H1 (cell line): ENCODE data around the gene CPLANE1. TPM values are rescaled to one million over a fixed set of nuclear protein-coding genes. Genes with fewer than 3 reads are reported as not detected.

ENCODE experiments used
- CTCF ChIA-PET: fragments of 300-600 bp; sonication (Branson Sonifier 250); formaldehyde crosslinking; loops from one replicate; lab custom pipeline; 2021; ENCODE audit not compliant: partially characterized antibody; lab: Charles Lee
- POLR2A ChIA-PET: fragments of 300-600 bp; sonication (Branson Sonifier 250); formaldehyde crosslinking; loops from one replicate; lab custom pipeline; 2021; ENCODE audit warnings: inconsistent platforms; ENCODE audit not compliant: partially characterized antibody; lab: Charles Lee
- DNase-seq, 2 experiments: peaks; one replicate each; pipeline versions ENCODE4 v3.0.0 to v3.0.0-alpha.2; 2010 to 2022; ENCODE audit warnings: low spot score in 2 of 2, low read depth in 1 of 2, mixed read lengths in 1 of 2
- FAIRE-seq: peaks from 2 replicates; lab custom pipeline; 2011; peaks lifted over from hg19 to GRCh38; lab: Jason Lieb, UNC
- H2AFZ ChIP-seq: 2 replicates; pipeline ENCODE4 v1.8.1; 2012; ENCODE audit warnings: low read length, inconsistent platforms
- H2AK5ac ChIP-seq: 2 replicates; pipeline ENCODE4 v1.6.1; 2013; ENCODE audit warnings: low read depth, low read length
- H2BK120ac ChIP-seq: replicated peaks from 2 replicates; pipeline ENCODE3; 2013; ENCODE audit warnings: low read depth, low read length, inconsistent platforms
- H2BK12ac ChIP-seq: 2 replicates; pipeline ENCODE4 v1.6.1; 2013; ENCODE audit warnings: low read depth, low read length
- H2BK15ac ChIP-seq: 2 replicates; pipeline ENCODE4 v1.6.1; 2013; ENCODE audit warnings: low read length
- H2BK20ac ChIP-seq: 2 replicates; pipeline ENCODE4 v1.6.1; 2013; ENCODE audit warnings: low read length
- H2BK5ac ChIP-seq: 2 replicates; pipeline ENCODE4 v1.6.1; 2013; ENCODE audit warnings: low read depth, low read length
- H3K14ac ChIP-seq: 2 replicates; pipeline ENCODE4 v1.6.1; 2013; ENCODE audit warnings: inconsistent platforms; ENCODE audit not compliant: insufficient read length
- H3K18ac ChIP-seq: 2 replicates; pipeline ENCODE4 v1.6.1; 2013; ENCODE audit warnings: low read length; ENCODE audit errors: extremely low read depth
- H3K23ac ChIP-seq: 2 replicates; pipeline ENCODE4 v1.6.1; 2013; ENCODE audit warnings: inconsistent platforms; ENCODE audit not compliant: insufficient read length
- H3K23me2 ChIP-seq: 2 replicates; pipeline ENCODE4 v1.6.1; 2013; ENCODE audit warnings: low read depth, low read length
- H3K27ac ChIP-seq: 2 replicates; pipeline ENCODE4 v1.6.1; 2011; ENCODE audit warnings: low read depth, low read length, inconsistent platforms
- H3K27me3 ChIP-seq, 4 experiments: replicated peaks in 1 of 4; 1 replicate in 1 of 4; 2 replicates in 3 of 4; pipeline versions ENCODE4 v1.6.1 to v1.8.1; 2011 to 2013; ENCODE audit warnings: low read length in 3 of 4, mild to moderate bottlenecking in 3 of 4, inconsistent platforms in 2 of 4, mixed read lengths in 2 of 4, moderate library complexity in 1 of 4; ENCODE audit not compliant: control insufficient read depth in 3 of 4, insufficient read depth in 3 of 4; ENCODE audit errors: extremely low read depth in 1 of 4
- H3K36me3 ChIP-seq, 4 experiments: 2 replicates each; pipeline versions ENCODE4 v1.6.1 to v1.8.1; 2011 to 2013; ENCODE audit warnings: mild to moderate bottlenecking in 4 of 4, low read length in 3 of 4, moderate library complexity in 2 of 4, control low read depth in 1 of 4, inconsistent platforms in 1 of 4; ENCODE audit not compliant: insufficient read depth in 4 of 4, control insufficient read depth in 2 of 4
- H3K4ac ChIP-seq: replicated peaks from 2 replicates; pipeline ENCODE3; 2013; ENCODE audit warnings: low read length, low read depth, mixed read lengths, inconsistent platforms; ENCODE audit not compliant: insufficient read length
- H3K4me1 ChIP-seq, 4 experiments: replicated peaks in 1 of 4; 1 replicate in 1 of 4; 2 replicates in 3 of 4; pipeline versions ENCODE4 v1.6.1 to v1.8.1; 2011 to 2013; ENCODE audit warnings: low read length in 3 of 4, inconsistent platforms in 2 of 4, mixed read lengths in 1 of 4; ENCODE audit not compliant: insufficient read depth in 4 of 4, control insufficient read depth in 3 of 4
- H3K4me2 ChIP-seq, 2 experiments: 2 replicates each; pipeline versions ENCODE4 v1.6.1 to v1.8.1; 2011 to 2013; ENCODE audit warnings: low read depth in 2 of 2, low read length in 2 of 2, control low read depth in 1 of 2, inconsistent platforms in 1 of 2, mild to moderate bottlenecking in 1 of 2; ENCODE audit not compliant: insufficient read depth in 1 of 2
- H3K4me3 ChIP-seq, 4 experiments: fragments of 200-600, 300-600 bp in 1 of 4; sonication (generic), shearing (Covaris generic), sonication (Bioruptor Twin) in 1 of 4; 2 replicates each; pipeline versions ENCODE4 v1.5.1 to v1.8.1; 2011 to 2016; ENCODE audit warnings: low read length in 4 of 4, low read depth in 3 of 4, control low read depth in 2 of 4, inconsistent platforms in 2 of 4, mild to moderate bottlenecking in 2 of 4, mixed read lengths in 1 of 4, moderate library complexity in 1 of 4; ENCODE audit not compliant: insufficient read depth in 2 of 4; ENCODE audit errors: extremely low read depth in 1 of 4
- H3K56ac ChIP-seq: replicated peaks from 2 replicates; pipeline ENCODE3; 2013; ENCODE audit warnings: low read depth, mild to moderate bottlenecking, mixed read lengths, low read length, inconsistent platforms; ENCODE audit not compliant: insufficient read length
- H3K79me1 ChIP-seq: 2 replicates; pipeline ENCODE4 v1.6.1; 2013; ENCODE audit warnings: low read depth, low read length, control low read depth
- H3K79me2 ChIP-seq, 2 experiments: 2 replicates each; pipeline versions ENCODE4 v1.6.1 to v1.8.1; 2012 to 2013; ENCODE audit warnings: low read length in 2 of 2, mild to moderate bottlenecking in 2 of 2, inconsistent platforms in 1 of 2; ENCODE audit not compliant: insufficient read depth in 2 of 2, control insufficient read depth in 1 of 2
- H3K9ac ChIP-seq, 4 experiments: replicated peaks in 1 of 4; 1 replicate in 1 of 4; 2 replicates in 3 of 4; pipeline versions ENCODE4 v1.6.1 to v1.8.1; 2011 to 2013; ENCODE audit warnings: low read depth in 3 of 4, low read length in 3 of 4, control low read depth in 2 of 4, mild to moderate bottlenecking in 2 of 4, moderate library complexity in 2 of 4, inconsistent platforms in 1 of 4; ENCODE audit errors: extremely low read depth in 1 of 4
- H3K9me3 ChIP-seq, 2 experiments: 2 replicates each; pipeline versions ENCODE4 v1.6.1 to v1.8.1; 2012 to 2013; ENCODE audit warnings: mild to moderate bottlenecking in 2 of 2, moderate library complexity in 2 of 2, control low read depth in 1 of 2, inconsistent platforms in 1 of 2, low read depth in 1 of 2, low read length in 1 of 2, mixed read lengths in 1 of 2; ENCODE audit not compliant: insufficient read depth in 2 of 2
- H4K20me1 ChIP-seq, 2 experiments: replicated peaks in 1 of 2; 2 replicates each; pipeline versions ENCODE3 to v1.8.1; 2011 to 2013; ENCODE audit warnings: inconsistent platforms in 2 of 2, low read length in 2 of 2, mild to moderate bottlenecking in 1 of 2; ENCODE audit not compliant: insufficient read depth in 2 of 2, control insufficient read depth in 1 of 2
- H4K5ac ChIP-seq: 2 replicates; pipeline ENCODE4 v1.6.1; 2013; ENCODE audit warnings: low read length, low read depth, mixed read lengths, inconsistent platforms; ENCODE audit not compliant: insufficient read length
- H4K8ac ChIP-seq: 2 replicates; pipeline ENCODE4 v1.8.0; 2013; ENCODE audit warnings: mild to moderate bottlenecking, moderate library complexity, low read length, inconsistent platforms; ENCODE audit not compliant: insufficient read depth; ENCODE audit errors: extremely low read depth
- H4K91ac ChIP-seq: replicated peaks from 2 replicates; pipeline ENCODE3; 2013; ENCODE audit warnings: low read length, mixed read lengths, inconsistent platforms; ENCODE audit not compliant: insufficient read length
- KDM5A ChIP-seq: fragments of 200-600 bp; IDR thresholded peaks from 2 replicates; pipeline ENCODE4 v1.7.1; 2012; ENCODE audit warnings: mild to moderate bottlenecking, low read length, inconsistent platforms, mixed read lengths
- TBP ChIP-seq: IDR thresholded peaks from 2 replicates; pipeline ENCODE4 v1.6.1; 2011; ENCODE audit warnings: low read depth, low read length, improper control_type of control experiment
- WGBS, 2 experiments: shearing (Covaris generic) in 1 of 2; methylation state at CpG; one replicate each; pipeline versions ENCODE4 v1.1.6 to v1.1.7; 2013 to 2015; ENCODE audit warnings: low lambda C conversion rate in 2 of 2, mixed read lengths in 2 of 2, inconsistent platforms in 1 of 2, low coverage in 1 of 2, missing lambda C conversion rate in 1 of 2; ENCODE audit not compliant: insufficient replicate concordance in 2 of 2, insufficient coverage in 1 of 2, insufficient read length in 1 of 2; ENCODE audit errors: extremely low coverage in 1 of 2, missing lambda C conversion rate in 1 of 2; 5-methylcytosine and 5-hydroxymethylcytosine counted together
- polyA plus RNA-seq, 7 experiments: library from polyadenylated mRNA; depleted of rRNA in 3 of 7; stranded (reverse) in 5 of 7; unstranded in 2 of 7; fragments of >200 nt in 5 of 7; fragments of 200-250 nt in 2 of 7; gene quantifications; 1 replicate in 5 of 7; 2 replicates in 1 of 7; 4 replicates in 1 of 7; pipeline versions ENCODE4 v1.2.1 to v1.2.3, GENCODE V29; 2011 to 2013; ENCODE audit warnings: missing spikeins in 2 of 7, mixed read lengths in 2 of 7
- total RNA-seq: library from RNA; stranded (reverse); fragmentation: NEBNext Ultra II Directional; extraction: Animal tissue kit (Norgen Biotek cat#: 25700); gene quantifications from 2 replicates; pipeline ENCODE4 v1.2.1, GENCODE V29; 2021

Gene CPLANE1
- total and polyA plus RNA-seq, 2 of the 8 experiments (the other 6 are each of a cell fraction or from before 2014, with no cell fraction given) = 2.2 to 8.8 TPM

- H3K9ac ChIP-seq = no peak overlapping the region
- no peak overlapping the region for H4K91ac ChIP-seq
- H4K20me1 ChIP-seq = peaks cover 0 to 2% of the 10 kb centered on the region in 2 experiments
- peaks cover 0 to 7% (median 6%) of the 10 kb centered on the region in 4 experiments; a peak in 3 of 7 replicates for H3K4me1 ChIP-seq
- no peak overlapping the region for H3K23ac ChIP-seq
- H3K14ac ChIP-seq = no peak overlapping the region
- H2BK5ac ChIP-seq = no peak overlapping the region
- H3K56ac ChIP-seq = no peak overlapping the region
- no peak overlapping the region for H2BK12ac ChIP-seq
- DNase-seq = no peak
- H4K8ac ChIP-seq = no peak overlapping the region
- peaks cover 5% of the 10 kb centered on the region for H3K23me2 ChIP-seq
- no peak overlapping the region for H2BK20ac ChIP-seq
- no peak overlapping the region for H2AFZ ChIP-seq
- no peak overlapping the region for H2AK5ac ChIP-seq
- no peaks in the 10 kb centered on the region for H3K79me1 ChIP-seq
- no peak overlapping the region for H3K18ac ChIP-seq
- 91% methylated on average over 4 of the region's 4 CpGs; no CpG with 5 or more reads in 1 of the 2 experiments for WGBS, 2 experiments
- H3K36me3 ChIP-seq = no peaks in the 10 kb centered on the region
- no peak for TF ChIP-seq TBP
- no peak for TF ChIP-seq KDM5A
- POLR2A ChIA-PET = no interaction called here
- H3K79me2 ChIP-seq = no peaks in the 10 kb centered on the region
- no peak overlapping the region for H2BK15ac ChIP-seq
- no peaks in the 10 kb centered on the region for H3K27me3 ChIP-seq
- no peak overlapping the region for H3K4ac ChIP-seq
- CTCF ChIA-PET = interaction anchor here (1.0 kb wide), 1 partner anchor 518 kb away, joined by 3 read pairs; no protein-coding TSS in a partner anchor
- H3K9me3 ChIP-seq = no peaks in the 10 kb centered on the region
- H4K5ac ChIP-seq = no peak overlapping the region
- H3K4me3 ChIP-seq = no peak overlapping the region
- no peak for FAIRE-seq
- no peak overlapping the region; a peak in 1 of 4 replicates for H3K4me2 ChIP-seq
- H2BK120ac ChIP-seq = no peak overlapping the region
- H3K27ac ChIP-seq = no peak overlapping the region
Observed at GRCh38 chr5:37247496-37247895, 1.7 kb downstream of the CPLANE1 start.
